ENCODE measurements around the gene HLA-DQA1.
"Not testable (repeated sequence)": the region's sequence is repeated elsewhere in the genome, so short reads cannot be mapped to it uniquely, and the experiment has no call there.

HLA-DQA1 gene

DNA sequence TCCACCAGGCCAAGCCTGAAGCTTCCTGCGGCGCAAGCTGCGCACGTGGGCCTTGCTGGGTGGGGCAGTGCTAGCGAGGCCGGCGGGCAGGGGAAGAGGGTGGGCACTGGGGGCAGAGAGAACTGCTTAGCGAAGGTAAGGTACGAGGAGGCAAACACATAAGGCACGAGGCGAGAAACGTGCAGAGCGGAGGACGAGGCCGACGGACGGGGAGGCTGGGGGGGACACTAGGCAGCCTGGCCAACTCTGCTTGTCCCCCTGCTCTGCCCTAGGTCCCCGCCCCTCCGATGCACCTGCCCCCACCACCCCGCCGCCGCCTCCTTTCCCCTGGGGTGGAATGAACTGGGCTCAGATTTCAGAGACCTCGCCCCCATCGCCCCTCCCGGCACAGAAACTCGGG, 27.1 kb downstream of the HLA-DQA1 start:
- no peak overlapping the region for H3K9ac ChIP-seq (ENCODE audit: low read depth, low read length)
- no peak overlapping the region for H3K4me3 ChIP-seq (ENCODE audit: low read length)
- H3K4me2 ChIP-seq (ENCODE audit: low read length): no peak overlapping the region
- peaks cover 18% of the 10 kb centered on the region for H3K27me3 ChIP-seq (ENCODE audit: control insufficient read depth, insufficient read depth, low read length)
- no peaks in the 10 kb centered on the region for H3K9me3 ChIP-seq (replicated peaks; ENCODE audit: low read length)
- no peaks in the 10 kb centered on the region for H3K36me3 ChIP-seq (ENCODE audit: insufficient read depth, low read length)
- H3K4me1 ChIP-seq (ENCODE audit: control insufficient read depth, insufficient read depth, low read length): no peaks in the 10 kb centered on the region

DNA sequence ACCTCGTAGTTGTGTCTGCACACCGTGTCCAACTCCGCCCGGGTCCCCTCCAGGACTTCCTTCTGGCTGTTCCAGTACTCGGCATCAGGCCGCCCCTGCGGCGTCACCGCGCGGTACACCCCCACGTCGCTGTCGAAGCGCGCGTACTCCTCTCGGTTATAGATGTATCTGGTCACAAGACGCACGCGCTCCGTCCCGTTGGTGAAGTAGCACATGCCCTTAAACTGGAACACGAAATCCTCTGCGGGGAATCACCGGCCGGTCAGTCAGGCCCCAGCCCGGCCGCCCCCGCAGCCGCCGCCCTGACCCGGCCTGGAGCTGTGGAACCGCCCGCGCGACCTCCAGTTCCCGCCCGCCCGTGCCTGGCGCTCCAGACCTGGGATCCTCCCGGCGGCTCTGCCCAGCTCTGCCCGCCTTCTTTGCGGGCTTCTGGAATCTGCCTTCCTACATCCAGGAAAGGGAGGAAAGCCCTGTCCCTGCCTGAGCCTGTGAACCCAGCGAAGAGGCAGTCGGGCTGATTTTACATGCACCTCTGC, 27.7 kb downstream of the HLA-DQA1 start:
- Histone ChIP-seq H3K4me1 (ENCODE audit: control insufficient read depth, insufficient read depth, low read length) (no peaks in the 10 kb centered on the region), H3K4me2 (ENCODE audit: low read length) (no peak overlapping the region), H3K9me3 (replicated peaks; ENCODE audit: low read length) (no peaks in the 10 kb centered on the region), H3K27me3 (ENCODE audit: control insufficient read depth, insufficient read depth, low read length) (peaks cover 18% of the 10 kb centered on the region), H3K9ac (ENCODE audit: low read depth, low read length) (no peak overlapping the region), H3K36me3 (ENCODE audit: insufficient read depth, low read length) (no peaks in the 10 kb centered on the region), H3K4me3 (ENCODE audit: low read length) (no peak overlapping the region)

DNA sequence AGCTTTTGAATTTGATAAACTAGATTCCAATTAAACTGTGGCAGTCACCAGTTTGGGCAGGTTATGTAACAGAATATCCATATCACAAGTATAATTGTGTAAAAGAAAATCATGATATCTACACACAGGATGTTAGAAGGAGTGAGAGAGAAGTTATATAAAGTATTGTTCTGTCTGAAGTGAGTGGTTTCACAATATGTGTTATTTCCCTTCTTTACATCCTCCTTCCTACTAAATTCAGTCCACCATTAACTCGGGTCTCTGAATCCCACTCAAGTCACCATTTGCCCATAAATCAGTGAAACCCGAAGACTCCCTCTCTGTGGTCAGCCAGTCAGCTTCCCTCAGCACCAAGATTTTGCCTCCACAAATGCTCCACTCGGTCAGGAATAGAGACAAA, 28.5 kb downstream of the HLA-DQA1 start:
- Histone ChIP-seq H3K4me2 (ENCODE audit: low read length) (no peak overlapping the region), H3K9ac (ENCODE audit: low read depth, low read length) (no peak overlapping the region), H3K4me3 (ENCODE audit: low read length) (no peak overlapping the region), H3K27me3 (ENCODE audit: control insufficient read depth, insufficient read depth, low read length) (peaks cover 18% of the 10 kb centered on the region), H3K9me3 (replicated peaks; ENCODE audit: low read length) (no peaks in the 10 kb centered on the region), H3K36me3 (ENCODE audit: insufficient read depth, low read length) (no peaks in the 10 kb centered on the region), H3K4me1 (ENCODE audit: control insufficient read depth, insufficient read depth, low read length) (no peaks in the 10 kb centered on the region)

DNA sequence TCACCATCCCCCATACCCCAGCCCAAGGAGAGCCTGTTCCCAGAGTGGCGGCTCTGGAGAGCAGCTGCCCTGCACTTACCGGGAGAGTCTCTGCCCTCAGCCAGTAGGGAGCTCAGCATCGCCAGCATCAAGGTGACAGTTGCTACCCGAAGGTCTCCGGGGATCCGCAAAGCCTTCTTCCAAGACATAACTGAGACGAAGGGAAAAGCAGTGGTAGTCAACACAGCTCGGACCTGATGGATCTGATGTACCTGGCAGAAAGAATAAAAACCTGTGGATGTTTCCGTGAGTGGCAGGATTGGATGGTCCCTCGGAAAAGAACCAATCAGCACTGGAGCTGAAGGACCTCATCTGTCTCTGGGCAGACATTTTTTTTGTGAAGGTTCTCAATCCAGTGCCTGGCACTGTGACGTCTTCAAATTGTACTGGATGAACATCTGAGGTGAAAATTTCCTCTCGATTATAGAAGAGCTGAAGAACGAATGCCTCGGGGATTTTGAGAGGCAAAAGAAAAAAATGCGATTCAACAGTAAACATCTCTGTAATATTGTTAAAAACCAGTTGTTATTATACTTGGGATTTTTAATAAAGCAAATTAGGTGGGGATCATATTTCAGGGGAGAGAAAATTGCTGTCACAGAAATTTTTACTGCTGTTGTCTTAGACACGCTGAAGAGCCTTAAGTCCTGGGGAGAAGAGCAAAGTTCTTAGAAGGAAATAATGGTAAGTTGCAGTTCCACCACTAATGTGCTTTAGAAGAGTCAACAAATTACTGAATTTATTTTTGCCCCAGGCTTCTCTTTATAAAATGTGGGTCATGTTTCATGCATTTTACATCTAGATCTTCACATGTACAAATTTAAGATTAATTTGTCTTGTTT, 29.5 kb downstream of the HLA-DQA1 start, which contains the start of gene HLA-DQB1:
TSS of gene HLA-DQB1 (minus strand) at position 238 of the 881 bp plus-strand sequence. CDS start at position 188, 50 bp downstream.
- H3K4me2 ChIP-seq (ENCODE audit: low read length): no peak within 1 kb of the TSS
- no peaks in the 10 kb centered on the region for H3K4me1 ChIP-seq (ENCODE audit: control insufficient read depth, insufficient read depth, low read length)
- H3K4me3 ChIP-seq (ENCODE audit: low read length): no peak within 1 kb of the TSS
- H3K36me3 ChIP-seq (ENCODE audit: insufficient read depth, low read length): no peaks in the 10 kb centered on the region
- no peaks in the 10 kb centered on the region for H3K9me3 ChIP-seq (replicated peaks; ENCODE audit: low read length)
- H3K27me3 ChIP-seq (ENCODE audit: control insufficient read depth, insufficient read depth, low read length): peaks cover 18% of the 10 kb centered on the region
- H3K9ac ChIP-seq (ENCODE audit: low read depth, low read length): no peak within 1 kb of the TSS

DNA sequence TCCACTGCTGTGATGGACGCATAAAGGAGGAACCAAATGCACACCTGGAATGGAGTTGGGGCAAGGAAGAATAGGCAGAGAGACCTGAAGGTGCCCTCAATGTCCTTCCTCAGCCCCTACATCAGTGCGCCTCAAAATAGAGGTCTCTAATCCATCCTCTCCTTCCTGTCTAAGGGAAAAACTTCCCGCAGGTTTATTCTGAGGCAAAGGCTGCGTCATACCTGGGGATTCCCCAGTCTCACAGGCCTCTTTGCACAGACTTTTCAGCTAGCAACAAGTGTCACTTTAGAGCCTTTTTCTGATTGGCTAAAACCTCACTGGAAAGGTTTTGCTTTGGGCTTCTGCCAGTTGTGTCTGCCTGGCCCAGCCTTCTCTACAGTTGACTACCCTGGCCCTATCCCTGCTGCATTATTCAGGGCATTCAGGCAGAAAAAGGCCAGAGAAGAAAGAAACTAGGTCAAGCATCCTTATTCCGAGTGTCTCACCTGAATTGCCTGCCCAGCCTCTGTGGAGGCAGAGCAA, 31.1 kb downstream of the HLA-DQA1 start:
- H3K4me3 ChIP-seq (ENCODE audit: low read length): no peak overlapping the region
- no peak overlapping the region for H3K4me2 ChIP-seq (ENCODE audit: low read length)
- H3K9me3 ChIP-seq (replicated peaks; ENCODE audit: low read length): no peaks in the 10 kb centered on the region
- no peaks in the 10 kb centered on the region for H3K36me3 ChIP-seq (ENCODE audit: insufficient read depth, low read length)
- no peak overlapping the region for H3K9ac ChIP-seq (ENCODE audit: low read depth, low read length)
- peaks cover 16% of the 10 kb centered on the region for H3K27me3 ChIP-seq (ENCODE audit: control insufficient read depth, insufficient read depth, low read length)
- no peaks in the 10 kb centered on the region for H3K4me1 ChIP-seq (ENCODE audit: control insufficient read depth, insufficient read depth, low read length)

DNA sequence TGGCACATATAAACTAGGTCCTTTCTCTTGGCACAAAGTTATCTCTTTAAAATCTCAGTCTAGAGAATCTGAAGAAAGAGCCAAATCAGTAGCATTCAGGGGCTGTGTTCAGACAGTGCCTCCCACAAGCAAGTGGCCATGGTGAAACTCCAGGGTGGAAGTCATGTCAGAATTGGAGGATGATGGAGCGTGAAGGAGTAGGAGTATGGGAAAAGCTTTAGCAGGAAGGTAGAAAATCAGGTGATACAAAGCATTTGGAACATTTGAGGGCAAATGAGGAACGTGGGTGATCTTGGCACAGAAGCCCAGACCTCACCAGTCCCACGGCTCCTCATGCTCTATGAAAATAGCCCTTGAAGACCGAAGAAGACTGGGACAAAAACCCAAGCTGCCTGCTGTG, 32.0 kb downstream of the HLA-DQA1 start:
- H3K4me1 ChIP-seq (ENCODE audit: control insufficient read depth, insufficient read depth, low read length): no peaks in the 10 kb centered on the region
- no peaks in the 10 kb centered on the region for H3K9me3 ChIP-seq (replicated peaks; ENCODE audit: low read length)
- no peak overlapping the region for H3K4me2 ChIP-seq (ENCODE audit: low read length)
- H3K36me3 ChIP-seq (ENCODE audit: insufficient read depth, low read length): no peaks in the 10 kb centered on the region
- peaks cover 15% of the 10 kb centered on the region for H3K27me3 ChIP-seq (ENCODE audit: control insufficient read depth, insufficient read depth, low read length)
- no peak overlapping the region for H3K9ac ChIP-seq (ENCODE audit: low read depth, low read length)
- no peak overlapping the region for H3K4me3 ChIP-seq (ENCODE audit: low read length)

DNA sequence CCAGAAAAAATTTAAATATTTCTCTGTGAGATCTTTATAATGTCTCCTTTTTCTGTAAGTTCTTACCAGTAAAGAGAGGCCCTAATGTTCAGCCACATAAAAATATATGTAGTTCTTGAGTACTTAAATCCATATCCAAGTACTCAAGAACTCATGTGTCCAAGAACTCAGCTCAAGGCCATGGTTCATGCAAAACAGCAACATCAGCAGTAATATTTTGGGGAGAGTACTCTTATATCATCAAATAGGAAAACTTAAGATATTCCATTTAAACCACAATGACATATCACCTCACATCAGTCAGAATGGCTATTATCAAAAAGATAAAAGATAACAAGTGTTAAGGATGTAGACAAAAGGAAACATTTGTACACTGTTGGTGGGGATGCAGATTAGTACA, 32.7 kb downstream of the HLA-DQA1 start:
- Histone ChIP-seq H3K4me2 (ENCODE audit: low read length) (no peak overlapping the region), H3K36me3 (ENCODE audit: insufficient read depth, low read length) (no peaks in the 10 kb centered on the region), H3K4me3 (ENCODE audit: low read length) (no peak overlapping the region), H3K9me3 (replicated peaks; ENCODE audit: low read length) (no peaks in the 10 kb centered on the region), H3K4me1 (ENCODE audit: control insufficient read depth, insufficient read depth, low read length) (no peaks in the 10 kb centered on the region), H3K27me3 (ENCODE audit: control insufficient read depth, insufficient read depth, low read length) (peaks cover 15% of the 10 kb centered on the region), H3K9ac (ENCODE audit: low read depth, low read length) (no peak overlapping the region)

DNA sequence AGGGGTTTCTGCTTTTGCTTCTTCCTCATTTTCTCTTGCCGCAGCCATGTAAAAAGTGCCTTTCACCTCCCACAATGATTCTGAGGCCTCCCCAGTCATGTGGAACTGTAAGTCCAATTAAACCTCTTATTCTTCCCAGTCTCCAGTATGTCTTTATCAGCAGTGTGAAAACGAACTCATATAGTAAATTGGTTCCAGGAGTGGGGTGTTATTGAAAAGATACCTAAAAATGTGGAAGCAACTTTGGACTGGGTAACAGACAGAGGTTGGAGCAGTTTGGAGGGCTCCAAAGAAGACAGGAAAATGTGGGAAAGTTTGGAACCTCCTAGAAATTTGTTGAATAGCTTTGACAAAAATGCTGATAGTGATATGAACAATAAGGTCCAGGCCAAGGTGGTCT, 34.7 kb downstream of the HLA-DQA1 start:
- not testable (repeated sequence) for H3K4me1 ChIP-seq (ENCODE audit: control insufficient read depth, insufficient read depth, low read length); H3K9ac ChIP-seq (ENCODE audit: low read depth, low read length); H3K27me3 ChIP-seq (ENCODE audit: control insufficient read depth, insufficient read depth, low read length); H3K4me2 ChIP-seq (ENCODE audit: low read length); H3K4me3 ChIP-seq (ENCODE audit: low read length); H3K36me3 ChIP-seq (ENCODE audit: insufficient read depth, low read length); H3K9me3 ChIP-seq (replicated peaks; ENCODE audit: low read length)

DNA sequence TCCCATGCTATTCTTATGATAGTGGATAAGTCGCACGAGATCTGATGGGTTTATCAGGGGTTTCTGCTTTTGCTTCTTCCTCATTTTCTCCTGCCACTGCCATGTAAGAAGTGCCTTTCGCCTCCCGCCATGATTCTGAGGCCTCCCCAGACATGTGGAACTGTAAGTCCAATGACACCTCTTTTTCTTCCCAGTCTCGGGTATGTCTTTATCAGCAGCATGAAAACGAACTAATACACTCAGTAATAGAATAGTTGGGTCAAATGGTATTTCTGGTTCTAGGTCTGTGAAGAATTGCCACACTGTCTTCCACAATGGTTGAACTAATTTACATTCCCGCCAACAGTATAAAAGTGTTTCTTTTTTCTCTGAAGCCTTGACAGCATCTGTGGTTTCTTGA, 36.9 kb downstream of the HLA-DQA1 start:
- H3K9me3 ChIP-seq (replicated peaks; ENCODE audit: low read length); H3K27me3 ChIP-seq (ENCODE audit: control insufficient read depth, insufficient read depth, low read length); H3K4me2 ChIP-seq (ENCODE audit: low read length); H3K36me3 ChIP-seq (ENCODE audit: insufficient read depth, low read length); H3K4me3 ChIP-seq (ENCODE audit: low read length); H3K9ac ChIP-seq (ENCODE audit: low read depth, low read length); H3K4me1 ChIP-seq (ENCODE audit: control insufficient read depth, insufficient read depth, low read length): not testable (repeated sequence)

DNA sequence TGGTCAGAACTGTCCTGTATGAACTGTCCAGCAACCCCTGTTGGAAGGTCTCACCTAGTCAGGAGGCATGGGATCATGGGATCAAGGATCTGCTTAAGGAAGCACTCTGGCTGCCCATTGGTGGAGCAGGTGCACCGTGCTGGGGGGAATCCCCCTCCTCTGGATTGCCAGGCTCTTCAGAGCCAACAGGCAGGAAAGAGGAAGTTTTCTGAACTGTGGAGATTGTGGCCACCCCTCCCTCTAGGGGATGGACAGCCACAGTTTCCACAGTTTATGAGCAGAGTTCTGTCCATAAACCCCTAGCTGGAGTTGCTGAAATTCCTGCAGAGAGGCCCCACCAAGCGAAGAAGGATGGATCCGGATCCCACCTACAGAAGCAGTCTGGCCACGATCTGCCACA, 42.3 kb downstream of the HLA-DQA1 start:
- Histone ChIP-seq H3K27me3 (ENCODE audit: control insufficient read depth, insufficient read depth, low read length) (no peaks in the 10 kb centered on the region), H3K9me3 (replicated peaks; ENCODE audit: low read length) (no peaks in the 10 kb centered on the region), H3K9ac (ENCODE audit: low read depth, low read length) (no peak overlapping the region), H3K4me2 (ENCODE audit: low read length) (no peak overlapping the region), H3K4me1 (ENCODE audit: control insufficient read depth, insufficient read depth, low read length) (no peaks in the 10 kb centered on the region), H3K4me3 (ENCODE audit: low read length) (no peak overlapping the region), H3K36me3 (ENCODE audit: insufficient read depth, low read length) (no peaks in the 10 kb centered on the region)

DNA sequence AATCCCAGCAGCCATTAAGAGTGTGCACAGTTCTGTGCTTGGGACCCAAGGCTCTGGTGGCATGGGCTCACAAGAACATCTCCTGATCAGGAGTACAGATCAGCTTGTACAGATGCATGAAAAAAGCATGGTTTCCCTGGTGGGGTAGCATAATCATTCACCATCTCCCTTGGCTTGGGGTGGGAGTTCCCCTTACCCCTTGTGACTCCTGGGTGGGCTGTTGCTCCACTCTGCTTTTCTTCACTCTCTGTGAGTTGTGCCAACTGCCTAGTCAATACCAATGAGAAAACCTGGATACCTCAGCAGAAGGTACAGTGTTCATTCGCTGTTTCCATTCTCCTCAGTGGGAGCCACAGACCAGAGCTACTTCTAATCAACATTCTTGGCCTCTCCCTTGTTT, 42.8 kb downstream of the HLA-DQA1 start:
- H3K27me3 ChIP-seq (ENCODE audit: control insufficient read depth, insufficient read depth, low read length): peaks cover under 1% of the 10 kb centered on the region
- H3K4me1 ChIP-seq (ENCODE audit: control insufficient read depth, insufficient read depth, low read length): no peaks in the 10 kb centered on the region
- no peak overlapping the region for H3K4me3 ChIP-seq (ENCODE audit: low read length)
- H3K9ac ChIP-seq (ENCODE audit: low read depth, low read length): no peak overlapping the region
- H3K36me3 ChIP-seq (ENCODE audit: insufficient read depth, low read length): no peaks in the 10 kb centered on the region
- H3K9me3 ChIP-seq (replicated peaks; ENCODE audit: low read length): no peaks in the 10 kb centered on the region
- H3K4me2 ChIP-seq (ENCODE audit: low read length): no peak overlapping the region

DNA sequence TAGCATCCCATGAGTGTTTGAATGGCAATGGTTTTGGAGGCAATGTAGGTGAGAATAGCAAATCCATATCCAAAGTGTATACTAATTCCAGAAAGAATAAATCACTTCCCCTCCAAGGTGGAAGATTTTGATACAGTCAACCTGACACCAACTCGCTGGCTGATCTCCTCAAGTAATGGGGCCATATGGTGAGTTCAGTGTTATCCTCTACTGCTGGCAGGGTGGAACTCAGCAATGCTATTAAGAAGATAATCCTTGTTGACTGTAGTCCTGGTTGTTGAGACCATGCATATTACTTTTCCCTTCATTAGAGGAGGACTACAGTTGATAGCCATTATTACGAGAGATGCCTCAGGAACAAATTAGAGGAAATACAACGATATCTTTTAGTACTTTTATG, 47.0 kb downstream of the HLA-DQA1 start:
- H3K4me3 ChIP-seq (ENCODE audit: low read length): no peak overlapping the region
- no peak overlapping the region for H3K9ac ChIP-seq (ENCODE audit: low read depth, low read length)
- peaks cover 6% of the 10 kb centered on the region for H3K27me3 ChIP-seq (ENCODE audit: control insufficient read depth, insufficient read depth, low read length)
- H3K36me3 ChIP-seq (ENCODE audit: insufficient read depth, low read length): no peaks in the 10 kb centered on the region
- H3K4me1 ChIP-seq (ENCODE audit: control insufficient read depth, insufficient read depth, low read length): no peaks in the 10 kb centered on the region
- no peak overlapping the region for H3K4me2 ChIP-seq (ENCODE audit: low read length)
- no peaks in the 10 kb centered on the region for H3K9me3 ChIP-seq (replicated peaks; ENCODE audit: low read length)
